Fibroblast of pulmonary artery (primary cell): ENCODE measurements around the gene BCAP31.

Source experiments
- DNase-seq: peaks from one replicate; pipeline ENCODE4 v3.0.0-alpha.2; 2010; ENCODE audit warnings: low read depth
- H3K4me3 ChIP-seq: replicated peaks from 2 replicates; pipeline ENCODE4 v1.5.1; 2011; ENCODE audit warnings: low read depth, mild to moderate bottlenecking, control low read depth, low read length, moderate library complexity
- CTCF ChIP-seq: IDR thresholded peaks from 2 replicates; pipeline ENCODE4 v1.5.1; 2011; ENCODE audit warnings: mild to moderate bottlenecking, control low read depth, low read length, inconsistent platforms; ENCODE audit errors: missing control alignments

BCAP31 gene

GRCh38 chrX:153670748-153671588, 53.2 kb downstream of the BCAP31 start:
- no peak overlapping the region for H3K4me3 ChIP-seq
- no peak for DNase-seq
- no peak for TF ChIP-seq CTCF

- TF ChIP-seq CTCF: no peak
- no peak for DNase-seq
- no peak overlapping the region for H3K4me3 ChIP-seq
These were observed 54.1 kb downstream of the BCAP31 start for GRCh38 chrX:153669901-153670731.

- no peak overlapping the region for H3K4me3 ChIP-seq
- no peak for DNase-seq
- peak; percentile 58 for TF ChIP-seq CTCF
These were observed 54.9 kb downstream of the BCAP31 start for GRCh38 chrX:153669174-153669890.

- no peak for DNase-seq
- no peak overlapping the region for H3K4me3 ChIP-seq
- no peak for TF ChIP-seq CTCF
These were observed 55.6 kb downstream of the BCAP31 start for GRCh38 chrX:153668423-153669173.

GRCh38 chrX:153667956-153668396, 56.2 kb downstream of the BCAP31 start:
- no peak overlapping the region for H3K4me3 ChIP-seq
- peak; percentile 61 for TF ChIP-seq CTCF
- DNase-seq: peak; percentile 82

GRCh38 chrX:153667281-153667955, 56.8 kb downstream of the BCAP31 start:
- no peak for TF ChIP-seq CTCF
- no peak for DNase-seq
- no peak overlapping the region for H3K4me3 ChIP-seq
